ENCODE measurements around the gene POLA2. TPM values are rescaled to one million over a fixed set of nuclear protein-coding genes. Genes with fewer than 3 reads are reported as not detected.

The POLA2 gene
- total RNA-seq, 1 experiment from 2014 or later, result 35.6 TPM

DNA sequence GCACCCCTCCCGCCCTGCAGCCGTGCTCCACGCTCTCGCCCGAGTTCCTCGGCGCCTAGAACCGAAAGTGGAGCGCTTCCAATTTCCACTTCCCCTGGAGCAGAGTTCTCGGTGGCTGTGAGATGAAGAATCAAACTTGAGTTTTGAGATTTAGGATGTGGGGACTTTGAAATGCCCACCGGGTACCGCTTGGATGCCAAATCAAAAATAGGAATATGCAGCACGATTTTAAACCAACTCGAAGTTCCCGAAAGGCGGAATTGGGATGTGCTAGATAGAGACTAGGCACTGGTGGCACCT lies 569 bp downstream of the POLA2 start:
- no peak for ATAC-seq
- Mint-ChIP-seq H3K4me1 (peaks cover 18% of the 10 kb centered on the region), H3K9me3 (no peaks in the 10 kb centered on the region), H3K27ac (peak overlapping the region; percentile 69; the same call in 1 of the 2 replicates), H3K27me3 (ENCODE audit: low read depth) (peaks cover 13% of the 10 kb centered on the region), H3K4me3 (peak overlapping the region; percentile 92), H3K36me3 (peaks cover 20% of the 10 kb centered on the region)
- TF ChIP-seq CBFB (CRISPR knock-in tag; IDR thresholded peaks at IDR 0.05; ENCODE audit: low read depth), result no peak
- TF ChIP-seq TP53 (CRISPR knock-in tag; IDR thresholded peaks at IDR 0.05), result no peak
- TF ChIP-seq JUN (CRISPR knock-in tag; IDR thresholded peaks at IDR 0.05), result no peak
- TF ChIP-seq, protein P1, sequence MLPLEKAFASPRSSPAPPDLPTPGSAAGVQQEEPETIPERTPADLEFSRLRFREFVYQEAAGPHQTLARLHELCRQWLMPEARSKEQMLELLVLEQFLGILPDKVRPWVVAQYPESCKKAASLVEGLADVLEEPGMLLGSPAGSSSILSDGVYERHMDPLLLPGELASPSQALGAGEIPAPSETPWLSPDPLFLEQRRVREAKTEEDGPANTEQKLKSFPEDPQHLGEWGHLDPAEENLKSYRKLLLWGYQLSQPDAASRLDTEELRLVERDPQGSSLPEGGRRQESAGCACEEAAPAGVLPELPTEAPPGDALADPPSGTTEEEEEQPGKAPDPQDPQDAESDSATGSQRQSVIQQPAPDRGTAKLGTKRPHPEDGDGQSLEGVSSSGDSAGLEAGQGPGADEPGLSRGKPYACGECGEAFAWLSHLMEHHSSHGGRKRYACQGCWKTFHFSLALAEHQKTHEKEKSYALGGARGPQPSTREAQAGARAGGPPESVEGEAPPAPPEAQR (CRISPR knock-in tag; IDR thresholded peaks at IDR 0.05), result no peak
- TF ChIP-seq, protein P2, sequence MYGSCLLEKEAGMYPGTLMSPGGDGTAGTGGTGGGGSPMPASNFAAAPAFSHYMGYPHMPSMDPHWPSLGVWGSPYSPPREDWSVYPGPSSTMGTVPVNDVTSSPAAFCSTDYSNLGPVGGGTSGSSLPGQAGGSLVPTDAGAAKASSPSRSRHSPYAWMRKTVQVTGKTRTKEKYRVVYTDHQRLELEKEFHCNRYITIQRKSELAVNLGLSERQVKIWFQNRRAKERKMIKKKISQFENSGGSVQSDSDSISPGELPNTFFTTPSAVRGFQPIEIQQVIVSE (CRISPR knock-in tag; IDR thresholded peaks at IDR 0.05; ENCODE audit: borderline replicate concordance), result no peak
- TF ChIP-seq, protein P3, sequence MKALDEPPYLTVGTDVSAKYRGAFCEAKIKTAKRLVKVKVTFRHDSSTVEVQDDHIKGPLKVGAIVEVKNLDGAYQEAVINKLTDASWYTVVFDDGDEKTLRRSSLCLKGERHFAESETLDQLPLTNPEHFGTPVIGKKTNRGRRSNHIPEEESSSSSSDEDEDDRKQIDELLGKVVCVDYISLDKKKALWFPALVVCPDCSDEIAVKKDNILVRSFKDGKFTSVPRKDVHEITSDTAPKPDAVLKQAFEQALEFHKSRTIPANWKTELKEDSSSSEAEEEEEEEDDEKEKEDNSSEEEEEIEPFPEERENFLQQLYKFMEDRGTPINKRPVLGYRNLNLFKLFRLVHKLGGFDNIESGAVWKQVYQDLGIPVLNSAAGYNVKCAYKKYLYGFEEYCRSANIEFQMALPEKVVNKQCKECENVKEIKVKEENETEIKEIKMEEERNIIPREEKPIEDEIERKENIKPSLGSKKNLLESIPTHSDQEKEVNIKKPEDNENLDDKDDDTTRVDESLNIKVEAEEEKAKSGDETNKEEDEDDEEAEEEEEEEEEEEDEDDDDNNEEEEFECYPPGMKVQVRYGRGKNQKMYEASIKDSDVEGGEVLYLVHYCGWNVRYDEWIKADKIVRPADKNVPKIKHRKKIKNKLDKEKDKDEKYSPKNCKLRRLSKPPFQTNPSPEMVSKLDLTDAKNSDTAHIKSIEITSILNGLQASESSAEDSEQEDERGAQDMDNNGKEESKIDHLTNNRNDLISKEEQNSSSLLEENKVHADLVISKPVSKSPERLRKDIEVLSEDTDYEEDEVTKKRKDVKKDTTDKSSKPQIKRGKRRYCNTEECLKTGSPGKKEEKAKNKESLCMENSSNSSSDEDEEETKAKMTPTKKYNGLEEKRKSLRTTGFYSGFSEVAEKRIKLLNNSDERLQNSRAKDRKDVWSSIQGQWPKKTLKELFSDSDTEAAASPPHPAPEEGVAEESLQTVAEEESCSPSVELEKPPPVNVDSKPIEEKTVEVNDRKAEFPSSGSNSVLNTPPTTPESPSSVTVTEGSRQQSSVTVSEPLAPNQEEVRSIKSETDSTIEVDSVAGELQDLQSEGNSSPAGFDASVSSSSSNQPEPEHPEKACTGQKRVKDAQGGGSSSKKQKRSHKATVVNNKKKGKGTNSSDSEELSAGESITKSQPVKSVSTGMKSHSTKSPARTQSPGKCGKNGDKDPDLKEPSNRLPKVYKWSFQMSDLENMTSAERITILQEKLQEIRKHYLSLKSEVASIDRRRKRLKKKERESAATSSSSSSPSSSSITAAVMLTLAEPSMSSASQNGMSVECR (CRISPR knock-in tag; IDR thresholded peaks at IDR 0.05; ENCODE audit: borderline replicate concordance), result no peak
- TF ChIP-seq OVOL2 (CRISPR knock-in tag; IDR thresholded peaks at IDR 0.05; ENCODE audit: borderline replicate concordance), result no peak
- no peak for TF ChIP-seq NFYB (CRISPR knock-in tag; conservative IDR thresholded peaks at IDR 0.05; ENCODE audit: low read depth)
- TF ChIP-seq, protein P4, sequence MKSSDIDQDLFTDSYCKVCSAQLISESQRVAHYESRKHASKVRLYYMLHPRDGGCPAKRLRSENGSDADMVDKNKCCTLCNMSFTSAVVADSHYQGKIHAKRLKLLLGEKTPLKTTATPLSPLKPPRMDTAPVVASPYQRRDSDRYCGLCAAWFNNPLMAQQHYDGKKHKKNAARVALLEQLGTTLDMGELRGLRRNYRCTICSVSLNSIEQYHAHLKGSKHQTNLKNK (CRISPR knock-in tag; IDR thresholded peaks at IDR 0.05), result no peak
- no peak for TF ChIP-seq FOXJ3 (CRISPR knock-in tag; IDR thresholded peaks at IDR 0.05; ENCODE audit: borderline replicate concordance)
- TF ChIP-seq, protein P5, sequence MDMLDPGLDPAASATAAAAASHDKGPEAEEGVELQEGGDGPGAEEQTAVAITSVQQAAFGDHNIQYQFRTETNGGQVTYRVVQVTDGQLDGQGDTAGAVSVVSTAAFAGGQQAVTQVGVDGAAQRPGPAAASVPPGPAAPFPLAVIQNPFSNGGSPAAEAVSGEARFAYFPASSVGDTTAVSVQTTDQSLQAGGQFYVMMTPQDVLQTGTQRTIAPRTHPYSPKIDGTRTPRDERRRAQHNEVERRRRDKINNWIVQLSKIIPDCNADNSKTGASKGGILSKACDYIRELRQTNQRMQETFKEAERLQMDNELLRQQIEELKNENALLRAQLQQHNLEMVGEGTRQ (CRISPR knock-in tag; IDR thresholded peaks at IDR 0.05), result no peak
- no peak for TF ChIP-seq SMAD4 (CRISPR knock-in tag; IDR thresholded peaks at IDR 0.05)
- TF ChIP-seq, protein P6, sequence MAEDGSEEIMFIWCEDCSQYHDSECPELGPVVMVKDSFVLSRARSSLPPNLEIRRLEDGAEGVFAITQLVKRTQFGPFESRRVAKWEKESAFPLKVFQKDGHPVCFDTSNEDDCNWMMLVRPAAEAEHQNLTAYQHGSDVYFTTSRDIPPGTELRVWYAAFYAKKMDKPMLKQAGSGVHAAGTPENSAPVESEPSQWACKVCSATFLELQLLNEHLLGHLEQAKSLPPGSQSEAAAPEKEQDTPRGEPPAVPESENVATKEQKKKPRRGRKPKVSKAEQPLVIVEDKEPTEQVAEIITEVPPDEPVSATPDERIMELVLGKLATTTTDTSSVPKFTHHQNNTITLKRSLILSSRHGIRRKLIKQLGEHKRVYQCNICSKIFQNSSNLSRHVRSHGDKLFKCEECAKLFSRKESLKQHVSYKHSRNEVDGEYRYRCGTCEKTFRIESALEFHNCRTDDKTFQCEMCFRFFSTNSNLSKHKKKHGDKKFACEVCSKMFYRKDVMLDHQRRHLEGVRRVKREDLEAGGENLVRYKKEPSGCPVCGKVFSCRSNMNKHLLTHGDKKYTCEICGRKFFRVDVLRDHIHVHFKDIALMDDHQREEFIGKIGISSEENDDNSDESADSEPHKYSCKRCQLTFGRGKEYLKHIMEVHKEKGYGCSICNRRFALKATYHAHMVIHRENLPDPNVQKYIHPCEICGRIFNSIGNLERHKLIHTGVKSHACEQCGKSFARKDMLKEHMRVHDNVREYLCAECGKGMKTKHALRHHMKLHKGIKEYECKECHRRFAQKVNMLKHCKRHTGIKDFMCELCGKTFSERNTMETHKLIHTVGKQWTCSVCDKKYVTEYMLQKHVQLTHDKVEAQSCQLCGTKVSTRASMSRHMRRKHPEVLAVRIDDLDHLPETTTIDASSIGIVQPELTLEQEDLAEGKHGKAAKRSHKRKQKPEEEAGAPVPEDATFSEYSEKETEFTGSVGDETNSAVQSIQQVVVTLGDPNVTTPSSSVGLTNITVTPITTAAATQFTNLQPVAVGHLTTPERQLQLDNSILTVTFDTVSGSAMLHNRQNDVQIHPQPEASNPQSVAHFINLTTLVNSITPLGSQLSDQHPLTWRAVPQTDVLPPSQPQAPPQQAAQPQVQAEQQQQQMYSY (CRISPR knock-in tag; IDR thresholded peaks at IDR 0.05), result no peak
- no peak for TF ChIP-seq GTF2I (CRISPR knock-in tag; conservative IDR thresholded peaks at IDR 0.05)
- TF ChIP-seq, protein P7, sequence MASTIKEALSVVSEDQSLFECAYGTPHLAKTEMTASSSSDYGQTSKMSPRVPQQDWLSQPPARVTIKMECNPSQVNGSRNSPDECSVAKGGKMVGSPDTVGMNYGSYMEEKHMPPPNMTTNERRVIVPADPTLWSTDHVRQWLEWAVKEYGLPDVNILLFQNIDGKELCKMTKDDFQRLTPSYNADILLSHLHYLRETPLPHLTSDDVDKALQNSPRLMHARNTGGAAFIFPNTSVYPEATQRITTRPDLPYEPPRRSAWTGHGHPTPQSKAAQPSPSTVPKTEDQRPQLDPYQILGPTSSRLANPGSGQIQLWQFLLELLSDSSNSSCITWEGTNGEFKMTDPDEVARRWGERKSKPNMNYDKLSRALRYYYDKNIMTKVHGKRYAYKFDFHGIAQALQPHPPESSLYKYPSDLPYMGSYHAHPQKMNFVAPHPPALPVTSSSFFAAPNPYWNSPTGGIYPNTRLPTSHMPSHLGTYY (CRISPR knock-in tag; IDR thresholded peaks at IDR 0.05), result no peak
- TF ChIP-seq, protein P8, sequence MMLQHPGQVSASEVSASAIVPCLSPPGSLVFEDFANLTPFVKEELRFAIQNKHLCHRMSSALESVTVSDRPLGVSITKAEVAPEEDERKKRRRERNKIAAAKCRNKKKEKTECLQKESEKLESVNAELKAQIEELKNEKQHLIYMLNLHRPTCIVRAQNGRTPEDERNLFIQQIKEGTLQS (CRISPR knock-in tag; conservative IDR thresholded peaks at IDR 0.05), result no peak
- TF ChIP-seq JAZF1 (CRISPR knock-in tag; IDR thresholded peaks at IDR 0.05), result no peak
- ChIA-PET CTCF (interaction anchor here (1.0 to 6.4 kb wide), 15 partner anchors 12 to 332 kb away, joined by 3 to 51 read pairs (median 5); partner anchors contain the start of genes CAPN1, CDC42EP2, DPF2 and ZNHIT2), POLR2A (interaction anchor here (1.1 to 2.0 kb wide), 5 partner anchors 54 to 238 kb away, joined by 3 to 13 read pairs (median 3); partner anchors contain the start of gene CDC42EP2)
- DNase-seq (ENCODE audit: low spot score), result no peak
